GM20000 (cell line): ENCODE measurements around the gene PLAAT2.
A peak's percentile ranks its signal among the peaks of the same experiment; 100 is the strongest.

ENCODE experiments used
- DNase-seq: peaks from one replicate; pipeline ENCODE4 v3.0.0; 2012; ENCODE audit warnings: low spot score
- TF ChIP-seq, protein P1 (sequence below): IDR thresholded peaks from 2 replicates; pipeline ENCODE4 v1.5.1; 2012; ENCODE audit warnings: mild to moderate bottlenecking, control low read depth; ENCODE audit errors: extremely low read depth, missing control alignments

The PLAAT2 gene

DNA sequence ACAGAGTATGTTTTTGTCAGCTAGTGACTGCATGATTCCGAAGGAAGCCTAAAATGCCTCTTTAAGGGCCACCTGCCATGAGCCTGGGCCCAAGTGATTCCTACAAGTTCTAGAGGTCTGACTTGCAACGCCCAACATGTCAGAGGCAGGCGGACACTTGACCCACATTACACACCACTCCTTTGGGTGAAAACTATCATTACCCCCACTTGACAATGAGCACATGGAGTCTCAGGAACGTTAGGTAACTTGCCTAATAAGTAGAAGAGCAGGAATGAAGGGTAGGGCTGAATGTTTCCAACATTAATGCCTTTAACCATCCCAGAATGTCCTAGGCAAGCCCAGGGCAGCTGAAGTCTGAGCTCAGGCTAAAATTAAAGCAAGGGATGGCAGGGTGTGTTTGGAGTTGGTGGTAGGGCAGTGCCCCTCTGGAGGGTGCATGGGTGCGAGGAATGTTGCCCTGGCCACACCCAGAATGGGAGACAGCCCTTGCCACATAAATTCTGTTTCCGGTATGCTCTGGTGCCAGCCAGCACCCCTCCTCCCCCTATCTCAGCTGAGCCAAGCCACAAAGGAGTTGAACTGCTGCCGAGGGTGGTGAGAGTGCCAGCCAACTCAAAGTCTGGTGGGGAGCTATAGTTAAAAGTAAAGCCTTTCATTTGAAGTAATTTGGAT is 2.5 kb downstream of the PLAAT2 start:
- no peak for DNase-seq
- TF ChIP-seq, protein P1, sequence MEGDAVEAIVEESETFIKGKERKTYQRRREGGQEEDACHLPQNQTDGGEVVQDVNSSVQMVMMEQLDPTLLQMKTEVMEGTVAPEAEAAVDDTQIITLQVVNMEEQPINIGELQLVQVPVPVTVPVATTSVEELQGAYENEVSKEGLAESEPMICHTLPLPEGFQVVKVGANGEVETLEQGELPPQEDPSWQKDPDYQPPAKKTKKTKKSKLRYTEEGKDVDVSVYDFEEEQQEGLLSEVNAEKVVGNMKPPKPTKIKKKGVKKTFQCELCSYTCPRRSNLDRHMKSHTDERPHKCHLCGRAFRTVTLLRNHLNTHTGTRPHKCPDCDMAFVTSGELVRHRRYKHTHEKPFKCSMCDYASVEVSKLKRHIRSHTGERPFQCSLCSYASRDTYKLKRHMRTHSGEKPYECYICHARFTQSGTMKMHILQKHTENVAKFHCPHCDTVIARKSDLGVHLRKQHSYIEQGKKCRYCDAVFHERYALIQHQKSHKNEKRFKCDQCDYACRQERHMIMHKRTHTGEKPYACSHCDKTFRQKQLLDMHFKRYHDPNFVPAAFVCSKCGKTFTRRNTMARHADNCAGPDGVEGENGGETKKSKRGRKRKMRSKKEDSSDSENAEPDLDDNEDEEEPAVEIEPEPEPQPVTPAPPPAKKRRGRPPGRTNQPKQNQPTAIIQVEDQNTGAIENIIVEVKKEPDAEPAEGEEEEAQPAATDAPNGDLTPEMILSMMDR = no peak

DNA sequence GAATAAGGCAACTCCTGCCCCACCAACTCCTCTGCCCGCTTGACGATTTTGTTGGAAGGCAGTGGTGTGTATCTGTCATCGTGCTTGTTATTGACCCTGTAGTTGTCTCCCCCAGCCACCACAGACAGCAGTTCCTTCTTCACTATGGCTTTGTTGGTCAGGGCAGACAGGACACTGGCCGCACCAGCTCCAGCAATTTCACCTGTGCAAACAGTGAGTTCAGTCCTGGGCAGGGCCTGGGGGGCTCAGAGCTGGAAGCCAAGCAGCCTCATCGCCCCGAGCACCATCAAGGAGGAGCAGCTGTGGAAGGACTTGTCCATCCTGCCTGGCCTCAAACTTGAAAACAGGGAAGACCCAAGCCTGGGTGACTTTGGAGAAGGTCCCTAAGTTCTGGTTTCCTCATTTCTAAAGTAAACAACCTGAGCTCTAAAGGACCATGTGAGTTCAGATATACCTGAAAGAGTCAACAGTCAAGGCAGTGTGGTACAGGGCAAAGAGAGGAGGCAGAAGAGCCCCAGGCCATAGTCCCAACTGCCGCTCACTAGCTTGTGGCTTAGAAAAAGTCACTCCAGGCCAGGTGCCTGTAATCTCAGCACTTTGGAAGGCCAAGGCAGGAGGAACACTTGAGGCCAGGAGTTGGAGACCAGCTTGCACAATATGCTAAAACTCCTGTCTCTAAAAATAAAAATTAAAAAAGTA is 4.6 kb downstream of the PLAAT2 start:
- TF ChIP-seq, protein P1 = no peak

DNA sequence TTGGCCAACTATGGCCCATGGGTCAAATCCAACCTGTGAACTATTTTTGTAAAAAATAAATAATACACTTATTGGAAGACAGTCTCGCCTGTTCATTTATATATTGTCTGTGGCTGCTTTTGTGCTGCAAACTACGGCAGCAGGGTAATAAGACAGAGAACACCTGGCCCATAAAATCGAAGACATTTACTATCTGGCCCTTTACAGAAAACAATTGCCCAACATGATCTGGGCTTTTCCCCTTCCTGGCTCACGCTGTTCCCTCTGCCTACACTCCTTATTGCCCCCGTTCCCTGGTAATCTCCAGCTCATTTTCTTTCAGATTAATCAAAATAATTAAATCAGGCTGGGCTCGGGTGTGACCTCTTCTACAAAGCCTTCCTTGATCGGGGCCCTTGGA is 5.6 kb downstream of the PLAAT2 start:
- no peak for DNase-seq
- TF ChIP-seq, protein P1 = no peak

More for the DNA sequence above, 4.6 kb downstream of the PLAAT2 start:
- no peak for DNase-seq

DNA sequence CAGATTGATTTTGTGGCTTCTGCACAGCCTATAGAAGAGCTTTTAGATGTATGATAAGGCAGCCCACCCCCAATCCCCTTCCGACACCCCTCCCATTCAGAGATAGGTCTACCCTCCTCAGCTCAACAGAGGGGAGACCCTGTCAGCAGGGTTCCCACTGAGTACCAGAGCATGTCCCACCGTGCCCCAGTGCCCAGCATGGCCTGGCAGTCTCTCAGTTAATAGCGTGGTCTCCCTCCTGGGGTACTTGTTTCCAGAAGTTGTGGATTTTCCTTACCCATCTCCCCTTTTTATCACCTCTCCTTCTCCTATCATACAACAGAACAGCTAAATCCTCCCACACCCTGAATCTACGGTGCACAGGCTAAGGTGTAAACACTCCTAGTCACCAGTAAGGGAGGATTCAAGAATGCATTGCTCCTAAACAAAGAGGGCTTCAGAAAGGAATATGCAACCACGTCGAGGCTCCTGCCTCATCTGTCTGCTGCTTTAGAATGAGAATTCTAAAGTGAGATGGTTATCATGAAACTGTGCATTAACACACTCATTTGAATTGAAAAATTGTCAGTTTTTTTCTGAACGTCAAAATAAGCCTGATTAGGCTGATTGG is 6.7 kb downstream of the PLAAT2 start:
- TF ChIP-seq, protein P1 = no peak
- DNase-seq = no peak

DNA sequence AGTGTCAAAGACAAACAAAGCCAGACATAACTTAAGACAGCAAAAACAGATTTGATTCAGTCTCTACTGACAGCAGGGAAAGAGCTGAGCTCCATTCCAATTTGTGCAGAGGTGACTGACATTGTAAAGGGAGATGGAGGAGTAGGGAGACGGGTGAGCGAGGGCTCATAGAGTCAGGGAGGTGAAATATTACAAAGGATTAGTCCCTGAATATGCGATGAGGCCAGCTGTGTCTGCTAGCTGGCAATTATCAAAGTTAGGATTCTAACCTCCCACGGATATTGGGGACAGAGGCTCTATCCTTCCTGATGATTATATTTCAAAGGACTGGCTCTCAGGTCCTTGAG is 8.3 kb downstream of the PLAAT2 start:
- TF ChIP-seq, protein P1 = no peak
- no peak for DNase-seq

DNA sequence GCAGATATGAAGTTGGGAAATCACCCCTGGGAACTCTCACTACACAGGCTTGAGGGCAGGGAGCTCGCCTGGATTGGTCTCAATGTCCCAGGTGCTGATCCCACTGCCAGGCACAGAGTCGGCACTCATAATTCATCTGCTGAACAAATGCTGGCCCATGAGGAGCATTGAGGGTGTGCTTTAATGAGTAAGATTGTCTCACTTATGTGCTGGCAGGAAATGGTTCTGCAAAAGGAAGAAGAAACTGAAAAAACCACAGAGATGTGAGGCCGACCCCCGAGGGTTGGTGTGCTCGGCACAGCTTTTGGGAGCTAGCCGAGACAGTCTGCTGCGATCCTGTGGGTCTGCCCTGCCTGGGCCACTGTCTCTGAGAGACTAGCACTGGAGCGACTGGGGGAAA is 9.4 kb downstream of the PLAAT2 start:
- TF ChIP-seq, protein P1 = no peak
- peak; percentile 75 for DNase-seq

DNA sequence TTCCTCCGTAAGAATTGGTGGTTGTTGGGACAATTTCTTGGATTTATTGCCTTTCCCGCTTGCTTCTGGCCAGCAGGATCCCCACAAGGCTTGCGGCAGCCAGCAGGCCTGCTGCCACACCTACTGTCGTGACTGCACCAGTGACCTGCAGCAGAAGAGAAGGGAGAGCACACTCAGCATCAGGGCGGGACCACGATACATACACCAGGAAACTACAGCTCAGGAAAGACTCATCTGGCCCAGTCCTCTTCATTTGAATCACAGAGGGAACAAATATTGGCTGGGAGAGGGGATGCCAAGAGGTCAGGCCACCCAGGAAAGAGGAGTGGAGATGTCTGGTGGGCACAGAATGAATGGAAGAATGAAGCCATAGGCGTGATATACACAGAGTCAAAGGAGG is 10.3 kb downstream of the PLAAT2 start:
- DNase-seq = no peak
- TF ChIP-seq, protein P1 = no peak
